ENCODE measurements around the gene PPP2R5A. TPM values are rescaled to one million over a fixed set of nuclear protein-coding genes. Genes with fewer than 3 reads are reported as not detected.

Gene PPP2R5A
- total RNA-seq, 1 donor from 2014 or later: 88.4 TPM

- H3K27ac ChIP-seq: no peak overlapping the region
- no peaks in the 10 kb centered on the region for H3K27me3 ChIP-seq
- H3K4me3 ChIP-seq: no peak overlapping the region
- H3K4me1 ChIP-seq: no peaks in the 10 kb centered on the region
- H3K36me3 ChIP-seq: no peaks in the 10 kb centered on the region
- DNase-seq (no peak), ATAC-seq (no peak)
- H3K9me3 ChIP-seq: no peaks in the 10 kb centered on the region
- intact Hi-C loops (cut with DNase I): no loop called here
- TF ChIP-seq CTCF (IDR thresholded peaks at IDR 0.05): no peak
These were observed 17.8 kb upstream of the PPP2R5A start for GRCh38 chr1:212267460-212267859.

GRCh38 chr1:212269306-212269705, 15.9 kb upstream of the PPP2R5A start:
- Histone ChIP-seq H3K9me3 (no peaks in the 10 kb centered on the region), H3K27me3 (no peaks in the 10 kb centered on the region), H3K27ac (no peak overlapping the region), H3K36me3 (no peaks in the 10 kb centered on the region), H3K4me1 (no peaks in the 10 kb centered on the region), H3K4me3 (no peak overlapping the region)
- intact Hi-C loops (cut with DNase I): no loop called here
- ATAC-seq (no peak), DNase-seq (no peak)
- no peak for TF ChIP-seq CTCF (IDR thresholded peaks at IDR 0.05)

GRCh38 chr1:212270564-212270963, 14.6 kb upstream of the PPP2R5A start:
- Histone ChIP-seq H3K27ac (no peak overlapping the region), H3K4me1 (no peaks in the 10 kb centered on the region), H3K27me3 (no peaks in the 10 kb centered on the region), H3K36me3 (no peaks in the 10 kb centered on the region), H3K4me3 (no peak overlapping the region), H3K9me3 (no peaks in the 10 kb centered on the region)
- DNase-seq (no peak), ATAC-seq (no peak)
- no peak for TF ChIP-seq CTCF (IDR thresholded peaks at IDR 0.05)
- intact Hi-C loops (cut with DNase I): no loop called here

- DNase-seq (no peak), ATAC-seq (no peak)
- no peaks in the 10 kb centered on the region for H3K36me3 ChIP-seq
- no peak overlapping the region for H3K4me3 ChIP-seq
- H3K4me1 ChIP-seq: no peaks in the 10 kb centered on the region
- no peaks in the 10 kb centered on the region for H3K27me3 ChIP-seq
- intact Hi-C loops (cut with DNase I): no loop called here
- H3K27ac ChIP-seq: no peak overlapping the region
- no peak for TF ChIP-seq CTCF (IDR thresholded peaks at IDR 0.05)
- no peaks in the 10 kb centered on the region for H3K9me3 ChIP-seq
These were observed 14.0 kb upstream of the PPP2R5A start for GRCh38 chr1:212271234-212271633.

GRCh38 chr1:212271823-212272485, 13.3 kb upstream of the PPP2R5A start:
- Histone ChIP-seq H3K4me1 (no peaks in the 10 kb centered on the region), H3K9me3 (no peaks in the 10 kb centered on the region), H3K27ac (no peak overlapping the region), H3K27me3 (no peaks in the 10 kb centered on the region), H3K4me3 (no peak overlapping the region), H3K36me3 (no peaks in the 10 kb centered on the region)
- no peak for TF ChIP-seq CTCF (IDR thresholded peaks at IDR 0.05)
- intact Hi-C loops (cut with DNase I): no loop called here
- no peak for ATAC-seq
- no peak for DNase-seq

GRCh38 chr1:212281590-212281989, 3.6 kb upstream of the PPP2R5A start:
- no peak overlapping the region for H3K27ac ChIP-seq
- H3K27me3 ChIP-seq: no peaks in the 10 kb centered on the region
- no peaks in the 10 kb centered on the region for H3K9me3 ChIP-seq
- intact Hi-C loops (cut with DNase I): no loop called here
- no peaks in the 10 kb centered on the region for H3K4me1 ChIP-seq
- ATAC-seq: no peak
- DNase-seq: no peak
- no peak overlapping the region for H3K4me3 ChIP-seq
- no peaks in the 10 kb centered on the region for H3K36me3 ChIP-seq
- TF ChIP-seq CTCF (IDR thresholded peaks at IDR 0.05): no peak
